Panc1 (cell line): ENCODE measurements around the gene SLX4IP. TPM values are rescaled to one million over a fixed set of nuclear protein-coding genes. Genes with fewer than 3 reads are reported as not detected.
"Not testable (repeated sequence)": the region's sequence is repeated elsewhere in the genome, so short reads cannot be mapped to it uniquely, and the experiment has no call there.

Experiments
- ATAC-seq: fragments of 200-7000 bp; cut with Tn5 transposase; 2 replicates; pipeline ENCODE4 v1.9.1; 2020; ENCODE audit warnings: mild to moderate bottlenecking, moderate library complexity
- BruUV-seq: library from RNA; stranded (reverse); fragments of 400-500 nt; replicated peaks from 2 replicates; lab custom pipeline; 2021; lab: Mats Ljungman, UMichigan
- CTCF ChIA-PET: fragments of 300-600 bp; sonication (Branson Sonifier 250); formaldehyde crosslinking; loops from one replicate; lab custom pipeline; 2022; ENCODE audit warnings: antibody characterized with exemption; lab: Charles Lee
- POLR2A ChIA-PET: fragments of 300-600 bp; sonication (Branson Sonifier 250); formaldehyde crosslinking; loops from one replicate; lab custom pipeline; 2022; ENCODE audit warnings: antibody characterized with exemption; lab: Charles Lee
- DNase-seq: peaks from one replicate; pipeline ENCODE4 v3.0.0-alpha.2; 2010; ENCODE audit warnings: low read depth, low spot score
- H3K27ac ChIP-seq: 2 replicates; pipeline ENCODE4 v1.5.1; 2011; ENCODE audit warnings: mild to moderate bottlenecking, low read length, inconsistent platforms
- H3K27me3 ChIP-seq: fragments of 200-500 bp; sonication (Bioruptor generic); 2 replicates; pipeline ENCODE4 v1.6.0; 2014; ENCODE audit warnings: low read length, inconsistent platforms; ENCODE audit not compliant: control insufficient read depth, insufficient read depth
- H3K36me3 ChIP-seq: fragments of 200-500 bp; sonication (Bioruptor generic); 2 replicates; pipeline ENCODE4 v1.5.1; 2014; ENCODE audit warnings: inconsistent platforms, mild to moderate bottlenecking, low read length, moderate library complexity; ENCODE audit not compliant: control insufficient read depth, insufficient read depth
- H3K4me1 ChIP-seq: 2 replicates; pipeline ENCODE4 v1.5.1; 2011; ENCODE audit warnings: inconsistent platforms, mild to moderate bottlenecking, low read length, moderate library complexity; ENCODE audit not compliant: control insufficient read depth, insufficient read depth
- H3K4me3 ChIP-seq, 2 experiments: 2 replicates each; pipeline ENCODE4 v1.5.1; 2011 to 2012; ENCODE audit warnings: low read depth in 2 of 2, low read length in 2 of 2, mild to moderate bottlenecking in 2 of 2, inconsistent platforms in 1 of 2, moderate library complexity in 1 of 2
- H3K9me3 ChIP-seq: fragments of 200-500 bp; sonication (Bioruptor generic); 2 replicates; pipeline ENCODE4 v1.5.1; 2014; ENCODE audit warnings: low read depth, mild to moderate bottlenecking, inconsistent platforms, low read length, moderate library complexity; ENCODE audit not compliant: control insufficient read depth, insufficient read depth
- CTCF ChIP-seq: fragments of 450-650 bp; IDR thresholded peaks from 2 replicates; pipeline ENCODE4 v1.5.1; 2017; ENCODE audit warnings: mild to moderate bottlenecking
- POLR2AphosphoS5 ChIP-seq: IDR thresholded peaks from 2 replicates; pipeline ENCODE4 v1.6.1; 2012; ENCODE audit warnings: mild to moderate bottlenecking, low read depth, low read length, moderate library complexity
- SIN3A ChIP-seq: IDR thresholded peaks from 2 replicates; pipeline ENCODE4 v1.6.1; 2012; ENCODE audit warnings: low read depth, mild to moderate bottlenecking, low read length, moderate library complexity, borderline replicate concordance; ENCODE audit not compliant: insufficient read depth
- TCF7L2 ChIP-seq: IDR thresholded peaks from 2 replicates; pipeline ENCODE4 v1.6.1; 2011; ENCODE audit warnings: mild to moderate bottlenecking, low read depth, low read length, inconsistent platforms
- in situ Hi-C: cut with HindIII; loops from 2 replicates; pipeline ENCODE4 v1.10.0; 2016; ENCODE audit warnings: low sequenced_read_pairs, low pct_unique_long_range_greater_than_20kb
- intact Hi-C: fragments of 100-400 bp; cut with micrococcal nuclease; formaldehyde crosslinking; loops from one replicate; pipeline ENCODE4 v1.10.0; 2022; ENCODE audit not compliant: unreplicated experiment
- total RNA-seq: library from RNA; stranded (reverse); gene quantifications from one replicate; pipeline ENCODE4 v1.2.1, GENCODE V29; 2021; ENCODE audit not compliant: unreplicated experiment
- TF ChIP-seq, protein P1 (sequence below), 2 experiments: IDR thresholded peaks; 2 replicates each; pipeline ENCODE4 v1.6.1; 2011 to 2012; ENCODE audit warnings: low read depth in 2 of 2, control low read depth in 1 of 2, low read length in 1 of 2, mild to moderate bottlenecking in 1 of 2, moderate library complexity in 1 of 2; ENCODE audit not compliant: insufficient read depth in 1 of 2

The SLX4IP gene
- total RNA-seq, 1 experiment from 2014 or later: 5.4 TPM

DNA sequence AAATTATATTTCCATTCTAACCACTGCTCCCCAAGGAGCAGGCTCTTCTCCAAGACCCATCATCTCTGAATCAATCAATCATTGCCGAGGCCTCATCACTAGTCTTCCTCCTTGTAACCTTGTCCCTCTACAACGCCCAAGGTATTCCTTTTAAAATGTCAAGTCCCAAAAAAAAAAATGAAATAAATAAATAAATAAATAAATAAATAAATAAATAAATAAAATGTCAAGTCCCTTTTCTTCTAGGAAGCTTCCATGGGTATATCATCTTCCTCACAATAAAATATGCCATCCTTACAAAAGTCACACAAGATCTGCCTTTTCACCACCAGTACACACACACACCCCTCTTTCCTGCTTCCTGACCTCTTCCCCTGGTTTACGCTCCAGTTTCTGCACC lies 181.1 kb downstream of the SLX4IP start:
- ChIA-PET POLR2A (no interaction called here), CTCF (no interaction called here)
- no peaks in the 10 kb centered on the region for H3K36me3 ChIP-seq
- ATAC-seq (no peak), DNase-seq (no peak)
- H3K27me3 ChIP-seq: no peaks in the 10 kb centered on the region
- no TSS peak for BruUV-seq
- no peaks in the 10 kb centered on the region for H3K4me1 ChIP-seq
- in situ Hi-C loops: no loop called here
- no peaks in the 10 kb centered on the region for H3K9me3 ChIP-seq
- TF ChIP-seq SIN3A: no peak
- TF ChIP-seq POLR2AphosphoS5: no peak
- TF ChIP-seq CTCF: no peak
- no peak for TF ChIP-seq TCF7L2
- TF ChIP-seq, protein P1, sequence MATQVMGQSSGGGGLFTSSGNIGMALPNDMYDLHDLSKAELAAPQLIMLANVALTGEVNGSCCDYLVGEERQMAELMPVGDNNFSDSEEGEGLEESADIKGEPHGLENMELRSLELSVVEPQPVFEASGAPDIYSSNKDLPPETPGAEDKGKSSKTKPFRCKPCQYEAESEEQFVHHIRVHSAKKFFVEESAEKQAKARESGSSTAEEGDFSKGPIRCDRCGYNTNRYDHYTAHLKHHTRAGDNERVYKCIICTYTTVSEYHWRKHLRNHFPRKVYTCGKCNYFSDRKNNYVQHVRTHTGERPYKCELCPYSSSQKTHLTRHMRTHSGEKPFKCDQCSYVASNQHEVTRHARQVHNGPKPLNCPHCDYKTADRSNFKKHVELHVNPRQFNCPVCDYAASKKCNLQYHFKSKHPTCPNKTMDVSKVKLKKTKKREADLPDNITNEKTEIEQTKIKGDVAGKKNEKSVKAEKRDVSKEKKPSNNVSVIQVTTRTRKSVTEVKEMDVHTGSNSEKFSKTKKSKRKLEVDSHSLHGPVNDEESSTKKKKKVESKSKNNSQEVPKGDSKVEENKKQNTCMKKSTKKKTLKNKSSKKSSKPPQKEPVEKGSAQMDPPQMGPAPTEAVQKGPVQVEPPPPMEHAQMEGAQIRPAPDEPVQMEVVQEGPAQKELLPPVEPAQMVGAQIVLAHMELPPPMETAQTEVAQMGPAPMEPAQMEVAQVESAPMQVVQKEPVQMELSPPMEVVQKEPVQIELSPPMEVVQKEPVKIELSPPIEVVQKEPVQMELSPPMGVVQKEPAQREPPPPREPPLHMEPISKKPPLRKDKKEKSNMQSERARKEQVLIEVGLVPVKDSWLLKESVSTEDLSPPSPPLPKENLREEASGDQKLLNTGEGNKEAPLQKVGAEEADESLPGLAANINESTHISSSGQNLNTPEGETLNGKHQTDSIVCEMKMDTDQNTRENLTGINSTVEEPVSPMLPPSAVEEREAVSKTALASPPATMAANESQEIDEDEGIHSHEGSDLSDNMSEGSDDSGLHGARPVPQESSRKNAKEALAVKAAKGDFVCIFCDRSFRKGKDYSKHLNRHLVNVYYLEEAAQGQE (IDR thresholded peaks at IDR 0.05; ENCODE audit: insufficient read depth in 1 of 2, low read depth in 2 of 2, low read length in 1 of 2): no peak
- no peak overlapping the region for H3K27ac ChIP-seq
- intact Hi-C loops: no loop called here
- no peak overlapping the region for H3K4me3 ChIP-seq

DNA sequence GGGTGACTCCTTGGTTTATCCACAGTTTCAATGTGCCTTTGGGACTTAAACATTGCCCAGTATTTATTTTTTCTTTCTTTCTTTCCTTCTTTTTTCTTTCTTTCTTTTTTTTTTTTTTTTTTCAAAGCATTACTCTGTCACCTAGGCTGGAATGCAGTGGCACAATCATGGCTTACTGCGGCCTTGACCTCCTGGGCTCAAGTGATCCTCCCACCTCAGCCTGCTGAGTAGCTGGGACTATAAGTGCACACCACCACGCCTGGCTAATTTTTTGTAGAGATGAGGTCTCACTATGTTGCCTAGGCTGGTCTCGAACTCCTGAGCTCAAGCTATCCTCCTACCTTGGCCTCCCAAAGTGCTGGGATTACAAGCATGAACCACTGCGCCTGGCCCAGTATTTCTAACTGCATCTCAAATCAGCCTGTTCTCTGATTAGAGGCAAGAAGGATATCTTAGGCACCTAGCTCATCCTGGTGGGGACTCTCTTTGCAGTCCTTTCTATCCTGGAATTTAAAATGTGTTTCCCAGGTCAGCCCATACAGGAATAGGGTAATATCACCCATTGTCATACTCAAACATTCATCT lies 182.5 kb downstream of the SLX4IP start:
- in situ Hi-C loops, H3K9me3 ChIP-seq, H3K27ac ChIP-seq, BruUV-seq, ATAC-seq, H3K27me3 ChIP-seq, H3K4me1 ChIP-seq, POLR2A ChIA-PET, CTCF ChIA-PET, H3K4me3 ChIP-seq, DNase-seq, H3K36me3 ChIP-seq, intact Hi-C loops: not testable (repeated sequence)

DNA sequence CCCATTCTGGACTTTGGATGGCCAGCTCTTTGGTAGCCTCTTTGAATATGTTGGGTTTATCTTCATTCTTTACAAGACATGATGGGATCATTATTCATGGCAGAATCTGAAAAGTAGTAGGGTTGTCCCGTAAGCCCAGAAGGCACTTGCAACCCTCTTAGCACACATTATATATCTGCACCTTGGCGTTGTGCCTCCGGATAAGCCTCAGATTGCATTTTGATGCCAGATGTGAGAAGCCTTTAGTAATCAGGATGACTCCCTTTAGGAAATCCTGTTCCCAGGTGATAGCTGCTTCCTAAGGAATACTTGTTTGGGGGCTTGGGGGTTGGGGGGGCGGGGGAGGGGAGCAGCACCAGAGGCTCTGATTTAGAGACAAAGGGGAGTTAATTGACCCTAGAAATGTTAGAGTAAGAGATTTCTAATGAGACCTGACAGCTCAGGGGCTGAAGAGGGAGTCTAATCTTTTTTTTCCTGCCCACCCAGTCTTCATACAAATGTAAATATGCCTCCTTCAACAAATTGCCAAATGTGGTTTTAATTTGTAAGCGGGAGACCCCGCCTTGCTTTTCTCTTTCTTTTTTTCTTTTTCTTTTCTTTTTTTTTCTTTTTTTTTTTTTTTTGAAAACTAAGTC lies 183.6 kb downstream of the SLX4IP start:
- in situ Hi-C loops: no loop called here
- Histone ChIP-seq H3K36me3 (no peaks in the 10 kb centered on the region), H3K9me3 (no peaks in the 10 kb centered on the region), H3K4me3 (no peak overlapping the region), H3K4me1 (no peaks in the 10 kb centered on the region), H3K27ac (no peak overlapping the region), H3K27me3 (no peaks in the 10 kb centered on the region)
- POLR2A ChIA-PET: interaction anchor here (0.6 kb wide), 1 partner anchor 121 kb away, joined by 4 read pairs; no protein-coding TSS in a partner anchor
- intact Hi-C loops: no loop called here
- CTCF ChIA-PET: no interaction called here
- TF ChIP-seq CTCF (no peak), SIN3A (no peak), POLR2AphosphoS5 (no peak)
- BruUV-seq: no TSS peak
- no peak for ATAC-seq
- no peak for DNase-seq
